ENCODE data around the gene LRRK1.

DNA sequence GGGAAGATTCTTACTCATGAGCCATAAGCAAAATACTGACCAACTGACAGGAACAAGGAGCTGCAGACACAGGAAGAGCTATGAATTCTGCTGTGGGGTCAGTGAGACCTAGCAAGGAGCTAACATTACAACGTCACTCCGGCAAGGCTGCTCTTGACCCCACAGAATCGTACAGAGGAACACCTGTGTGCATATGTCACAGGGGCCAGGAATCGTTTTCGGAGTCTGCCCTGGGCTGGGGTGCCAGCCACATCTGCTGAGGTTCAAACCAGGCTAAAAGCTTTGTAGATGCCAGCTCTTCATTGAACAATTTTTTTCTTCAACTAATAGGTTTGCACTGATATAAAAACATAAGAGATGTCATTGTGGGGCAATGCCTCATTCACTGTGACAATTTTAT lies 82.6 kb downstream of the LRRK1 start:
- TF ChIP-seq, protein P1, sequence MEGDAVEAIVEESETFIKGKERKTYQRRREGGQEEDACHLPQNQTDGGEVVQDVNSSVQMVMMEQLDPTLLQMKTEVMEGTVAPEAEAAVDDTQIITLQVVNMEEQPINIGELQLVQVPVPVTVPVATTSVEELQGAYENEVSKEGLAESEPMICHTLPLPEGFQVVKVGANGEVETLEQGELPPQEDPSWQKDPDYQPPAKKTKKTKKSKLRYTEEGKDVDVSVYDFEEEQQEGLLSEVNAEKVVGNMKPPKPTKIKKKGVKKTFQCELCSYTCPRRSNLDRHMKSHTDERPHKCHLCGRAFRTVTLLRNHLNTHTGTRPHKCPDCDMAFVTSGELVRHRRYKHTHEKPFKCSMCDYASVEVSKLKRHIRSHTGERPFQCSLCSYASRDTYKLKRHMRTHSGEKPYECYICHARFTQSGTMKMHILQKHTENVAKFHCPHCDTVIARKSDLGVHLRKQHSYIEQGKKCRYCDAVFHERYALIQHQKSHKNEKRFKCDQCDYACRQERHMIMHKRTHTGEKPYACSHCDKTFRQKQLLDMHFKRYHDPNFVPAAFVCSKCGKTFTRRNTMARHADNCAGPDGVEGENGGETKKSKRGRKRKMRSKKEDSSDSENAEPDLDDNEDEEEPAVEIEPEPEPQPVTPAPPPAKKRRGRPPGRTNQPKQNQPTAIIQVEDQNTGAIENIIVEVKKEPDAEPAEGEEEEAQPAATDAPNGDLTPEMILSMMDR (IDR thresholded peaks at IDR 0.05): no peak
- no peak for TF ChIP-seq POLR2A (IDR thresholded peaks at IDR 0.05)
